NCI-H446 treated with DMSO at 0.1 percent for 48 hours (cell line): ENCODE results near the gene FAM228B.
"Not testable (repeated sequence)": the region's sequence is repeated elsewhere in the genome, so short reads cannot be mapped to it uniquely, and the experiment has no call there.

ENCODE experiments used
- DNase-seq: peaks from one replicate; lab custom pipeline; 2025; lab: John Stamatoyannopoulos, UW

The FAM228B gene

GRCh38 chr2:24159708-24160107 lies 36.4 kb downstream of the FAM228B start:
- DNase-seq: no peak

DNA sequence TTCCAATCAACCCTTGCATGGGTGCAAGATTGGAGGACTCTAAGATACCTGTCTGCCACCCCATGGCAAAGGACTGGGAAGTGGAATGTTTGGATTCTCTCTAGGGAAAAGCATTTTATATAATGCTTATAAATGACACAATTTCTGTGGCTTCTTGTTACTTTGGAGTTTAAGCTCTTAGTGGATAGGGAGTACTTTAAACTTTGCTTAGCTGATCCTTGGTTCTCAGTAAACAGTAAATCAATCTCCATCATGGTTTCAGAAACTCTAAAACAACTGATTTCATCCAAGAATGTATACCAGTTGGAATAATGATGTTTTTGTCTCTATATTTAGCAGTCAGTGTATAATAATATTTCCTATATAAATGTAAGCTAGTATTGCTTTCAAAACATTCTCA lies 37.5 kb downstream of the FAM228B start:
- DNase-seq: no peak

DNA sequence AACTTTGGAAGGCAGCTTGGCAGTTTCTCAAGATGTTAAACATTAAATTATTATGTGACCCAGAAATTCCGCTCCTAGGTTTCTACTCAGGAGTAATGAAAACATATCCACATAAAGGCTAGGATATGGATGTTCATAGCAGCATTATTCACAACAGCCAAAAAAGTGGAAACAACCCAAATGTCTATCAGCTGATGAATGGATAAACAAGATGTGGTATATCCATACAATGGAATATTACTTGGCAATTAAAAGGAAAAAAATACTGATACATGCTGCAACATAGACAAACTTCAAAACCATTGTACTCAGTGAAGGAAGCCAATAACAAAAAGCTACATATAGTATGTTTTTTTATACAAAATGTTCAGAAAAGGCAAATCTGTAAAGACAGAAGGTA lies 39.2 kb downstream of the FAM228B start:
- DNase-seq: no peak

DNA sequence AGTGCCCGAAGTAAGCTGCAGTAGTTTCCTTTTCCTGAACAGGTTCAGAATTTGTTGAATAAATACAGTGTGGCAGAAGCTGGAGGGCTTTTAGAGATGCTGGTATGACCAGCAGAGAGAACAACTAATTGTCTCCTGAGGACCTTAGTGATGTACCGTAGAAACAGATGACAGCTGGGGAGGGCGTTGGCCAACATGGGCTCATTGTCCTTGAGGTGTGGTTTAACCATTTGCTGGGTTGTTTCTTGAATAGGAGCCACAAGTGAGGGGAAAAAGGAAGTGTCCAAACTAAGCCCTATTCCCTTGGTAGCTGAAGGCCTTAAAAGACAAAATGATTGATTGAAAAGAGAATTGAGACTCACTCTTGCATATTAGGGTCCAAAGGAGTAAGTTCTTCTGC lies 39.9 kb downstream of the FAM228B start:
- DNase-seq: no peak

DNA sequence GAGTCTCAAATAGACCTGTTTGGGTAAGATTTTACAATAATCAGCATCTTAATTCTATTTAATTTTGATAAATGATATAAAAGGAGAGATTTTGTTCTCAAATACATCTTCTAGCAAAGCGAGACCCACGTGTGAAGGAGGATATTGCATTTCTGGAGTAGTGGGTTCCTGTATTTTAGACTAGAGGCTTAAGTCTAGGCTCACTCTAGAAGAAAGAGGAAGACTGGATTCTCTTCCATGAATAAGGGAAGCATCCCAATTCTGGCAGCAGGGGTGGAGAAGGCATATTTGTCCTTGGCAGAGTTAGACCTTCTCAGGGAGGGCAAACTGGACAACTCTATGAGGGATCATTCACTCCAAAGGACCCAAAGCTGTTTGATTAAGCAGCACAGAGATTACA lies 40.3 kb downstream of the FAM228B start:
- DNase-seq: no peak

DNA sequence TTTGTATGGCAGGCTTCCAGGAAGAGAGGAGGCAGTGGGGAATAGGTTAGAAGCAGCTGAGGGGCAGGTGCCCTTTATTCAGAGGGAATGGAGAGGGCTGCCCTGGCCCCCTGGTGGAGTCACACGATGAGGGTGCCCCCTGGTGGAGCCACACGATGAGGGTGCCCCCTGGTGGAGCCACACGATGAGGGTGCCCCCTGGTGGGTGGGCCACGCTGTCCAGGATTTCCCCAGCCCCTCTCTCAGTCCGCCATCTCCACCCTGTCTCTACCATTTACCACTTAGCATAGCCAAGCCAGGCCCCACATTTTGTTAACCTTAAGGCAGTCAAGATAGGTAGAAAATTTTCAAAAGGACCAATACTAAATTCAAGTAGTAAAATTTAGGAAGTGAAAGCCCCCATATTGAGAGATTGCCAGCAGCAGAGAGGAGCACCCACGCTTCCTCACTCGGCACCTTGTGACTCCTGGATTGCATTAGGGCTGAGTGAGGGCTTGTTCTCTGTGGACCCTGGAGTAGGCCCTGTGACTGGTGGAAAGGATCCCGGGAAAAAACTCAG lies 41.2 kb downstream of the FAM228B start:
- no peak for DNase-seq

DNA sequence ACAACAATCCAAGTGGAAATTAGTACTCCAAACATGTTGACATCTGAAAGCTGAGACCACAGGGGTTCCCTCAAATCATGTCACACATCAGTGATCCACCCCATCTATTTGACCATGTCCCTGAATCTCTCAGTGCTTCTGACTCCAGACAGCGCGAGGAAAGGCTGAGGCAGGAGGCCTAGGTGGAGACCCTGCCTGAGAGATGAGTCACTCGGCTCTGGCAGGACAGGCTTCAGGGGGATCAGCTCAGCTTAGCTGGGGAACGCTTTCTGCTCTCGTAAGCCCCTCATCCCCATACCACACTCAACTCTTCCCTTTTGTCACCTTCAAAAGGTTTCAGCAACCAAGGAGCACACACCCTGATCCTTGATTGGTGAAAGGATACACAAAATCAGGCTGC lies 45.8 kb downstream of the FAM228B start:
- no peak for DNase-seq

GRCh38 chr2:24174851-24175277 lies 51.6 kb downstream of the FAM228B start, which contains the start of gene FAM228A:
Gene FAM228A (plus strand): TSS chr2:24175053. CDS start chr2:24175481, 428 bp downstream.
- no peak for DNase-seq

- DNase-seq: no peak
Observed at GRCh38 chr2:24175631-24176187, 52.4 kb downstream of the FAM228B start.

DNA sequence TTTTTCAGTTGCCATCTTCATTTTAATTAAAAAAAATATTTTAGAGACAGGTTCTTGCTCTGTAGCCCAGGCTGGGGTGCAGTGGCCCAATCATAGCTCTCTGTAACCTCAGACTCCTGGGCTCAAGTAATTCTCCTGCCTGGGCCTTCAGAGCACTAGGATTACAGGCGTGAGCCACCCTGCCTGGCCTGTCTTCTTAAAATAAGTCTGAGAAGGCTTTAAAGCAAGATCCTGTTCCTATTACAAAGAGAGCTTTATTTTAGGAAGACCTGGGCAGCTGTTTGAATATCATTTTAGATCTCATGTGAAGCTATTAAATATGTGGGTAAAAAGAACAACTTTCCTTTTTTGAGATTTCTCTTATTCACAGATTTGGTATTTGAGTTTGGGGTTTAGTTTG lies 53.1 kb downstream of the FAM228B start:
- no peak for DNase-seq

DNA sequence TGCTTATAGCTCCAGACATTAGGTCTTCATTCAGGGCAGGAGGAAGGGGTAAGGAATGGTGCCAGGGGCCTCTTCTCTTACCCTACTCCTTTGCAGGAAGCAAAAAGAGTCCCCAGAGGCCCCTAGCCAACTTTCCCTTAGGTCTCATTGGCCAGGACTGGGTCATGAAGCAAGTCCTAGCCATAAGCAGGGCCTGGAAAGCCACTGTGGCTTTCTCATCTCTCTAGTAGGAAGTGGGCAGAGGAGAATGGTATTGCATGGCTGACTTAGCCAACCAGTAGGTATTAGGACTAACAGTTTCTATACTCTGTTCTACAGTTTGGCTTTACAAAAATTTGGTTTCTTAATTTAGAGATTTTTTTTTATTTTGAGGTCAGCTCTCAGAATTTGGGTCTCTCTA lies 56.4 kb downstream of the FAM228B start:
- no peak for DNase-seq

- no peak for DNase-seq
Observed at GRCh38 chr2:24181849-24182248, 58.6 kb downstream of the FAM228B start.

- no peak for DNase-seq
Observed at GRCh38 chr2:24182507-24182906, 59.2 kb downstream of the FAM228B start.

GRCh38 chr2:24183366-24184069 lies 60.2 kb downstream of the FAM228B start:
- no peak for DNase-seq

- DNase-seq: no peak
Observed at GRCh38 chr2:24189551-24189950, 66.3 kb downstream of the FAM228B start.

- no peak for DNase-seq
Observed at GRCh38 chr2:24190503-24190902, 67.2 kb downstream of the FAM228B start.

GRCh38 chr2:24191156-24191555 lies 67.9 kb downstream of the FAM228B start:
- no peak for DNase-seq

- no peak for DNase-seq
Observed at GRCh38 chr2:24191848-24192247, 68.6 kb downstream of the FAM228B start.

DNA sequence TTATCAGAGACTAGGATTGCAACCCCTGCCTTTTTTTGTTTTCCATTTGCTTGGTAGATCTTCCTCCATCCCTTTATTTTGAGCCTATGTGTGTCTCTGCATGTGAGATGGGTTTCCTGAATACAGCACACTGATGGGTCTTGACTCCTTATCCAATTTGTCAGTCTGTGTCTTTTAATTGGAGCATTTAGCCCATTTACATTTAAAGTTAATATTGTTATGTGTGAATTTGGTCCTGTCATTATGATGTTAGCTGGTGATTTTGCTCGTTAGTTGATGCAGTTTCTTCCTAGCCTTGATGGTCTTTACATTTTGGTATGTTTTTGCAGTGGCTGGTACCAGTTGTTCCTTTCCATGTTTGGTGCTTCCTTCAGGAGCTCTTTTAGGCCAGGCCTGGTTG lies 73.9 kb downstream of the FAM228B start:
- not testable (repeated sequence) for DNase-seq

- DNase-seq: no peak
Observed at GRCh38 chr2:24199968-24200590, 76.8 kb downstream of the FAM228B start.

DNA sequence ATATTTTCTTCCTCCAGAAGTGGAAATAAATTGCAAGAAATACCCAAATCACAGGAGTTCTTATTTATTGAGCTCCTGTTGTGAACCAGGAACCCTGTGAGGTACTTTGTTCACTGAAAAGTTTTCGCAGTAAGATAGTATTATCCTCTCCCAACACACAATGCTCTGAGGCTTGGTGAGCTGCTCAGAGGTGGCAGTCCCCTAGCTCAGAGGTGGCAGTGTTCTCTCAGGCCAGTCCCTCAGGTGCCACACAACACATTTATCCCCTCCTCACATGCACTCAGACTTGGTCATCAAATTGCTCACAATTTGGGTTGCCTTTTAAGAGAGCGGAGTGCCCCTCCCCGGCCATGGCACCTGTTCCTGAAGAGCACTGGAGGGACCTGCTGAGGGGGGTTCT lies 77.5 kb downstream of the FAM228B start:
- no peak for DNase-seq

DNA sequence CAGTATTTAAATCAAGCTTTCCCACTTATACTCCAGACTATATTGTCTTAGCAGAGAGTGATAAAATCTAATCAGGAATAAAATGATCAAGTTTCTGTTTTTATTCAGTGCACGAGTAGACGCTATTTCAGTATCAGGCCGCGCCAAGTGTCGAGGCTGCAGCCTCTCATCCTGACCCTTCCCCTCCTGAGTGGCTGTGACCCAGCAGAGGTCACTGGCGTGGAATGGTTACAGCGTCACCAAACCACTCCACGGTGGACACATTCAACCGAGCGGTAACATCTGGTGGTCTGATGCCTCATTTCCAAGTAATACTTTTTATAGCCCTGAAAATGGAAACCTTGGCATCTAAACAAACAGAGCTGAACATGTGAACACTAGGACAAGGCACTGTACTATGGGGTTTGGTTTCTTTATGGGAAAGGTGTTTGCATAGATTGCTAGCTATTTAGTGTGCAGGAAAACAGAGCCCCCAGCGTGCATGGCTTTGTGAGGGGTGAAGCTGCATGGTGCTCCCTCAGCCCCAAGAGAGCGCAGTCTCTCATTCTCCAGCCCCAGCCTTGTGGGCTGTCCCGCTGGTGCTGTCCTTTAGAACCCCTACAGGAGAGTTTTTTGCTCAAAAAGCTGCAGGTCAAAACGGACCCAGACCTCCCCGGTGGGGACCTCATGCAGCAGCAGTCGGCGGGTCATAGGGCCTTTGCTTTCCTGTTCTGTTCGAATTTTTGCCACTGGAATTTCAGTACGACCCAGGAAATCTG lies 79.9 kb downstream of the FAM228B start:
- no peak for DNase-seq

- DNase-seq: no peak
Observed at GRCh38 chr2:24203787-24204150, 80.5 kb downstream of the FAM228B start.
